Neural cell (in vitro differentiated cells): ENCODE results near the gene SET. TPM values are rescaled to one million over a fixed set of nuclear protein-coding genes. Genes with fewer than 3 reads are reported as not detected.

Experiments
- H2AFZ ChIP-seq: fragments of 200-600, 300-800 bp; sonication (generic), shearing (Covaris generic); 2 replicates; pipeline ENCODE4 v1.6.0; 2014; ENCODE audit warnings: low read depth, mild to moderate bottlenecking, antibody characterized with exemption, low read length, moderate library complexity
- H3F3A ChIP-seq: fragments of 200-600 bp; shearing (Covaris generic); 2 replicates; pipeline ENCODE4 v1.6.1; 2016; ENCODE audit warnings: mild to moderate bottlenecking, moderate library complexity, mixed read lengths, antibody characterized with exemption, low read length; ENCODE audit not compliant: insufficient read depth, poor library complexity, severe bottlenecking
- H3K27ac ChIP-seq: fragments of 200-600, 300-800 bp; sonication (generic), shearing (Covaris generic); 2 replicates; pipeline ENCODE4 v1.5.1; 2014; ENCODE audit warnings: mild to moderate bottlenecking, low read length, moderate library complexity
- H3K27me3 ChIP-seq: fragments of 300-800, 200-600 bp; sonication (generic), shearing (Covaris generic); 2 replicates; pipeline ENCODE4 v1.6.0; 2014; ENCODE audit warnings: mild to moderate bottlenecking, low read depth, low read length, moderate library complexity; ENCODE audit not compliant: insufficient read depth
- H3K36me3 ChIP-seq: fragments of 300-800, 200-600 bp; sonication (generic), shearing (Covaris generic); 2 replicates; pipeline ENCODE4 v1.5.1; 2014; ENCODE audit warnings: mild to moderate bottlenecking, antibody characterized with exemption, low read length, moderate library complexity; ENCODE audit not compliant: insufficient read depth
- H3K4me2 ChIP-seq: fragments of 300-800, 200-600 bp; sonication (generic), shearing (Covaris generic); 2 replicates; pipeline ENCODE4 v1.6.0; 2014; ENCODE audit warnings: mild to moderate bottlenecking, low read length
- H3K4me3 ChIP-seq: fragments of 300-800, 200-600 bp; sonication (generic), shearing (Covaris generic); 2 replicates; pipeline ENCODE4 v1.5.1; 2014; ENCODE audit warnings: mild to moderate bottlenecking, low read length, moderate library complexity
- H3K79me2 ChIP-seq: fragments of 200-600 bp; shearing (Covaris generic); replicated peaks from 2 replicates; pipeline ENCODE4 v1.6.0; 2014; ENCODE audit warnings: mild to moderate bottlenecking, low read length, moderate library complexity; ENCODE audit not compliant: insufficient read depth
- H3K9ac ChIP-seq: fragments of 300-800, 200-600 bp; sonication (generic), shearing (Covaris generic); 2 replicates; pipeline ENCODE4 v1.6.1; 2016; ENCODE audit warnings: mild to moderate bottlenecking, low read length, mixed read lengths
- H3K9me2 ChIP-seq: fragments of 200-600 bp; shearing (Covaris generic); 2 replicates; pipeline ENCODE4 v1.6.1; 2016; ENCODE audit warnings: mild to moderate bottlenecking, low read length, mixed read lengths; ENCODE audit not compliant: insufficient read depth
- H3K9me3 ChIP-seq: fragments of 200-600, 300-800 bp; sonication (generic), shearing (Covaris generic); 2 replicates; pipeline ENCODE4 v1.6.1; 2016; ENCODE audit warnings: mild to moderate bottlenecking, mixed run types, low read length, moderate library complexity, mixed read lengths
- H4K20me1 ChIP-seq: fragments of 200-600 bp; shearing (Covaris generic); 2 replicates; pipeline ENCODE4 v1.6.1; 2016; ENCODE audit warnings: mild to moderate bottlenecking, mixed run types; ENCODE audit not compliant: insufficient read depth
- EP300 ChIP-seq: fragments of 450-650 bp; conservative IDR thresholded peaks from 2 replicates; pipeline ENCODE4 v1.6.1; 2014; ENCODE audit warnings: antibody characterized with exemption, mild to moderate bottlenecking, moderate library complexity; ENCODE audit not compliant: poor library complexity, severe bottlenecking
- EZH2 ChIP-seq: fragments of 200-600, 300-800 bp; shearing (Covaris generic), sonication (generic); IDR thresholded peaks from 2 replicates; pipeline ENCODE4 v1.6.1; 2014; ENCODE audit warnings: antibody characterized with exemption, low read length, borderline replicate concordance, mild to moderate bottlenecking; ENCODE audit not compliant: insufficient read depth, poor library complexity, severe bottlenecking
- MXI1 ChIP-seq: fragments of 450-650 bp; conservative IDR thresholded peaks from 2 replicates; pipeline ENCODE4 v1.6.1; 2014; ENCODE audit warnings: antibody characterized with exemption, mild to moderate bottlenecking; ENCODE audit not compliant: poor library complexity, severe bottlenecking
- POLR2AphosphoS5 ChIP-seq: IDR thresholded peaks from 2 replicates; pipeline ENCODE4 v1.6.1; 2012
- RAD21 ChIP-seq: fragments of 450-650 bp; conservative IDR thresholded peaks from 2 replicates; pipeline ENCODE4 v1.6.1; 2014; ENCODE audit warnings: antibody characterized with exemption, mild to moderate bottlenecking, moderate library complexity
- SMC3 ChIP-seq: fragments of 450-650 bp; conservative IDR thresholded peaks from 2 replicates; pipeline ENCODE4 v1.6.1; 2014; ENCODE audit warnings: antibody characterized with exemption, mild to moderate bottlenecking, moderate library complexity; ENCODE audit not compliant: poor library complexity
- TAF1 ChIP-seq: IDR thresholded peaks from 2 replicates; pipeline ENCODE4 v1.6.1; 2012; ENCODE audit warnings: low read depth
- polyA plus RNA-seq: library from polyadenylated mRNA; depleted of rRNA; stranded (reverse); fragments of >200 nt; gene quantifications from 2 replicates; pipeline ENCODE4 v1.2.3, GENCODE V29; 2014
- TF ChIP-seq, protein P1 (sequence below): IDR thresholded peaks from 2 replicates; pipeline ENCODE4 v1.6.1; 2012; ENCODE audit warnings: borderline replicate concordance
- TF ChIP-seq, protein P2 (sequence below): fragments of 450-650 bp; IDR thresholded peaks from 2 replicates; pipeline ENCODE4 v1.5.1; 2014; ENCODE audit warnings: antibody characterized with exemption, mild to moderate bottlenecking, moderate library complexity; ENCODE audit not compliant: poor library complexity, severe bottlenecking

SET gene
- polyA plus RNA-seq, 1 donor from 2014 or later = 855 TPM

GRCh38 chr9:128702949-128703615, 14.1 kb downstream of the SET start:
- no peak overlapping the region for H2AFZ ChIP-seq
- H4K20me1 ChIP-seq = no peaks in the 10 kb centered on the region
- peaks cover 3% of the 10 kb centered on the region for H3K27me3 ChIP-seq
- no peak overlapping the region for H3K4me2 ChIP-seq
- no peaks in the 10 kb centered on the region for H3K9me2 ChIP-seq
- no peak overlapping the region for H3K27ac ChIP-seq
- no peaks in the 10 kb centered on the region for H3K79me2 ChIP-seq
- no peak overlapping the region for H3K9ac ChIP-seq
- peak overlapping the region; percentile 73 for H3K4me3 ChIP-seq
- H3F3A ChIP-seq = no peaks in the 10 kb centered on the region
- no peaks in the 10 kb centered on the region for H3K9me3 ChIP-seq
- H3K36me3 ChIP-seq = no peaks in the 10 kb centered on the region
- no peak for TF ChIP-seq POLR2AphosphoS5
- TF ChIP-seq RAD21 = no peak
- TF ChIP-seq SMC3 = no peak
- TF ChIP-seq, protein P1, sequence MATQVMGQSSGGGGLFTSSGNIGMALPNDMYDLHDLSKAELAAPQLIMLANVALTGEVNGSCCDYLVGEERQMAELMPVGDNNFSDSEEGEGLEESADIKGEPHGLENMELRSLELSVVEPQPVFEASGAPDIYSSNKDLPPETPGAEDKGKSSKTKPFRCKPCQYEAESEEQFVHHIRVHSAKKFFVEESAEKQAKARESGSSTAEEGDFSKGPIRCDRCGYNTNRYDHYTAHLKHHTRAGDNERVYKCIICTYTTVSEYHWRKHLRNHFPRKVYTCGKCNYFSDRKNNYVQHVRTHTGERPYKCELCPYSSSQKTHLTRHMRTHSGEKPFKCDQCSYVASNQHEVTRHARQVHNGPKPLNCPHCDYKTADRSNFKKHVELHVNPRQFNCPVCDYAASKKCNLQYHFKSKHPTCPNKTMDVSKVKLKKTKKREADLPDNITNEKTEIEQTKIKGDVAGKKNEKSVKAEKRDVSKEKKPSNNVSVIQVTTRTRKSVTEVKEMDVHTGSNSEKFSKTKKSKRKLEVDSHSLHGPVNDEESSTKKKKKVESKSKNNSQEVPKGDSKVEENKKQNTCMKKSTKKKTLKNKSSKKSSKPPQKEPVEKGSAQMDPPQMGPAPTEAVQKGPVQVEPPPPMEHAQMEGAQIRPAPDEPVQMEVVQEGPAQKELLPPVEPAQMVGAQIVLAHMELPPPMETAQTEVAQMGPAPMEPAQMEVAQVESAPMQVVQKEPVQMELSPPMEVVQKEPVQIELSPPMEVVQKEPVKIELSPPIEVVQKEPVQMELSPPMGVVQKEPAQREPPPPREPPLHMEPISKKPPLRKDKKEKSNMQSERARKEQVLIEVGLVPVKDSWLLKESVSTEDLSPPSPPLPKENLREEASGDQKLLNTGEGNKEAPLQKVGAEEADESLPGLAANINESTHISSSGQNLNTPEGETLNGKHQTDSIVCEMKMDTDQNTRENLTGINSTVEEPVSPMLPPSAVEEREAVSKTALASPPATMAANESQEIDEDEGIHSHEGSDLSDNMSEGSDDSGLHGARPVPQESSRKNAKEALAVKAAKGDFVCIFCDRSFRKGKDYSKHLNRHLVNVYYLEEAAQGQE = no peak
- TF ChIP-seq EZH2 = no peak
- no peak for TF ChIP-seq EP300
- TF ChIP-seq, protein P2, sequence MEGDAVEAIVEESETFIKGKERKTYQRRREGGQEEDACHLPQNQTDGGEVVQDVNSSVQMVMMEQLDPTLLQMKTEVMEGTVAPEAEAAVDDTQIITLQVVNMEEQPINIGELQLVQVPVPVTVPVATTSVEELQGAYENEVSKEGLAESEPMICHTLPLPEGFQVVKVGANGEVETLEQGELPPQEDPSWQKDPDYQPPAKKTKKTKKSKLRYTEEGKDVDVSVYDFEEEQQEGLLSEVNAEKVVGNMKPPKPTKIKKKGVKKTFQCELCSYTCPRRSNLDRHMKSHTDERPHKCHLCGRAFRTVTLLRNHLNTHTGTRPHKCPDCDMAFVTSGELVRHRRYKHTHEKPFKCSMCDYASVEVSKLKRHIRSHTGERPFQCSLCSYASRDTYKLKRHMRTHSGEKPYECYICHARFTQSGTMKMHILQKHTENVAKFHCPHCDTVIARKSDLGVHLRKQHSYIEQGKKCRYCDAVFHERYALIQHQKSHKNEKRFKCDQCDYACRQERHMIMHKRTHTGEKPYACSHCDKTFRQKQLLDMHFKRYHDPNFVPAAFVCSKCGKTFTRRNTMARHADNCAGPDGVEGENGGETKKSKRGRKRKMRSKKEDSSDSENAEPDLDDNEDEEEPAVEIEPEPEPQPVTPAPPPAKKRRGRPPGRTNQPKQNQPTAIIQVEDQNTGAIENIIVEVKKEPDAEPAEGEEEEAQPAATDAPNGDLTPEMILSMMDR = no peak
- TF ChIP-seq MXI1 = no peak
- TF ChIP-seq TAF1 = no peak

DNA sequence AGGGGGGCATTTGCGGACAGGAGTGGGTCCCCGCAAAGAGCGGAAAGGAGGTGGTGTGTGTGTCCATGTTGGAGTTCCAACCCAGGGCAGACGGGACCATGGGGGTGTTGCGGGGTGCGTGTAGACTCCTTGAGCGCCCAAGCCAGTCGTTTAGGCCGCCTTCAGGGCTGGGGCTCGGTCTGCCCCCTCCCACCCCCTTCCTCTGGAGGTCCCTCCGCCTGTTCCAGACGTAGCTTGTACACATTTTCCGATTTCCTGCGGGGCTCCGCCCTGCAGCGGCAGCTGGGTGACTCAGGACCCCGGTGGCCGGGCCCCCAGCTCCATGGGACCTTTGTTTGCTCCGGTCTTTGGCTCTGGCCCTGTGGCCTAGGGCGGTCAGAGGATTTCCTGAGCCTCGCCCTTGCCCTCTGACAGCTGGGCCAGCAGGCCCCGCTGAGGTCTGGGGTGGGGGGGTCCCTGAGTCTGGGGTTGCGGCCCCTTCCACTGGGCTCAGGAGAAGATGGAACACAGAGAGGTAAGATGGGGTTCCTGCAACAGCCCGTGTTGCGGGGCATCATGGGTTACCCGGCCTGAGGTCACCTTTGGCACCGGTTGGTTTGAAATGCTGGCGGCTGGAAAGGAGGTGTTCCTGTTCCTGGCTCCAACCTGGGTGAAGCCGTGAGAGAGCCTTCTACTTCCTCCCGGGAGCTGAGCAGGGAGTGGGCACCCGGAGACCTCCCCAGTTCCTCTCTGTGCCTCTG, 14.8 kb downstream of the SET start:
- Histone ChIP-seq H2AFZ (no peak overlapping the region), H3K4me3 (no peak overlapping the region)

More for the DNA sequence above, 14.8 kb downstream of the SET start:
- no peaks in the 10 kb centered on the region for H3K79me2 ChIP-seq
- no peak overlapping the region for H3K9ac ChIP-seq
- peaks cover 3% of the 10 kb centered on the region for H3K27me3 ChIP-seq
- H3K9me3 ChIP-seq = no peaks in the 10 kb centered on the region
- no peak for TF ChIP-seq SMC3
- TF ChIP-seq RAD21 = no peak
- TF ChIP-seq, protein P1 = no peak
- TF ChIP-seq MXI1 = no peak
- TF ChIP-seq, protein P2 = no peak
- no peaks in the 10 kb centered on the region for H3K9me2 ChIP-seq
- no peak overlapping the region for H3K4me2 ChIP-seq
- no peaks in the 10 kb centered on the region for H3K36me3 ChIP-seq
- no peaks in the 10 kb centered on the region for H3F3A ChIP-seq
- no peak overlapping the region for H3K27ac ChIP-seq
- H4K20me1 ChIP-seq = no peaks in the 10 kb centered on the region
